CD4-positive, alpha-beta memory T cell (primary cell): ENCODE measurements around the gene EIF6. TPM values are rescaled to one million over a fixed set of nuclear protein-coding genes. Genes with fewer than 3 reads are reported as not detected.
"Not testable (repeated sequence)": the region's sequence is repeated elsewhere in the genome, so short reads cannot be mapped to it uniquely, and the experiment has no call there.

Source experiments
- CTCF ChIA-PET: fragments of 350-600 bp; sonication (Branson Sonifier 250); formaldehyde crosslinking; loops from one replicate; lab custom pipeline; 2021; ENCODE audit warnings: inconsistent platforms; ENCODE audit not compliant: partially characterized antibody; lab: Charles Lee
- POLR2A ChIA-PET: fragments of 350-600 bp; sonication (Branson Sonifier 250); formaldehyde crosslinking; loops from one replicate; lab custom pipeline; 2021; ENCODE audit not compliant: partially characterized antibody; lab: Charles Lee
- DNase-seq, 5 donors: peaks; one replicate each; pipeline versions ENCODE4 v3.0.0 to v3.0.0-alpha.2; 2020 to 2022; ENCODE audit warnings: mixed read lengths in 1 of 5
- H3K27ac ChIP-seq: one replicate; pipeline ENCODE4 v1.7.0; 2013; ENCODE audit warnings: low read depth, low read length
- H3K27me3 ChIP-seq: 2 replicates; pipeline ENCODE4 v1.7.0; 2013; ENCODE audit warnings: mild to moderate bottlenecking, low read length, moderate library complexity; ENCODE audit not compliant: insufficient read depth
- H3K36me3 ChIP-seq: 2 replicates; pipeline ENCODE4 v1.7.0; 2013; ENCODE audit warnings: mild to moderate bottlenecking, low read length, moderate library complexity; ENCODE audit not compliant: insufficient read depth
- H3K4me1 ChIP-seq: 2 replicates; pipeline ENCODE4 v1.7.0; 2013; ENCODE audit warnings: mild to moderate bottlenecking, low read length, moderate library complexity; ENCODE audit not compliant: insufficient read depth
- H3K4me3 ChIP-seq, 2 donors: one replicate each; pipeline ENCODE4 v1.7.0; 2013; ENCODE audit warnings: low read length in 2 of 2, mild to moderate bottlenecking in 1 of 2
- H3K9me3 ChIP-seq, 2 donors: one replicate each; pipeline ENCODE4 v1.7.0; 2013; ENCODE audit warnings: low read length in 2 of 2, control low read depth in 1 of 2; ENCODE audit not compliant: control insufficient read depth in 1 of 2
- H3K27ac Mint-ChIP-seq, 7 donors: one replicate each; pipeline ENCODE4 v1.8.0; 2020 to 2021; ENCODE audit warnings: mixed read lengths in 7 of 7, mild to moderate bottlenecking in 6 of 7, inconsistent platforms in 3 of 7, moderate library complexity in 3 of 7
- H3K27me3 Mint-ChIP-seq, 2 donors: one replicate each; pipeline ENCODE4 v1.8.0; 2020 to 2021; ENCODE audit warnings: mixed read lengths in 2 of 2
- H3K36me3 Mint-ChIP-seq, 2 donors: one replicate each; pipeline ENCODE4 v1.8.0; 2020 to 2021; ENCODE audit warnings: mixed read lengths in 2 of 2, inconsistent platforms in 1 of 2, mild to moderate bottlenecking in 1 of 2
- H3K4me1 Mint-ChIP-seq, 4 donors: one replicate each; pipeline ENCODE4 v1.8.0; 2020 to 2021; ENCODE audit warnings: mixed read lengths in 4 of 4, mild to moderate bottlenecking in 1 of 4
- H3K4me3 Mint-ChIP-seq, 8 donors: one replicate each; pipeline ENCODE4 v1.8.0; 2020 to 2021; ENCODE audit warnings: mixed read lengths in 8 of 8, mild to moderate bottlenecking in 7 of 8, moderate library complexity in 6 of 8, inconsistent platforms in 3 of 8
- H3K9me3 Mint-ChIP-seq, 8 donors: one replicate each; pipeline ENCODE4 v1.8.0; 2020 to 2021; ENCODE audit warnings: mixed read lengths in 8 of 8, mild to moderate bottlenecking in 5 of 8, inconsistent platforms in 3 of 8, moderate library complexity in 1 of 8
- intact Hi-C: fragments of 100-400 bp; cut with micrococcal nuclease; formaldehyde crosslinking; loops from one replicate; pipeline ENCODE4 v1.15.1; 2023
- polyA plus RNA-seq, 2 donors: library from polyadenylated mRNA; unstranded; fragments of 300-500 nt; fragmentation: Illumina TruSeq; gene quantifications; one replicate each; pipeline ENCODE4 v1.2.3, GENCODE V29; 2021
- total RNA-seq, 2 experiments: library from RNA; stranded (reverse); gene quantifications; one replicate each; pipeline ENCODE4 v1.2.3, GENCODE V29; 2021

EIF6 gene
- total and polyA plus RNA-seq, 4 experiments from 2014 or later: 44.0 to 189 (median 100) TPM

- no peaks in the 10 kb centered on the region for H3K27me3 ChIP-seq
- H3K4me1 ChIP-seq: peaks cover 3% of the 10 kb centered on the region
- no peak overlapping the region for H3K27ac ChIP-seq
- Mint-ChIP-seq H3K9me3 (peaks cover 0 to 1% (median 0%) of the 10 kb centered on the region in 8 donors), H3K36me3 (peaks cover 9 to 11% of the 10 kb centered on the region in 2 donors), H3K27me3 (no peaks in the 10 kb centered on the region), H3K27ac (peak overlapping the region in 1 of 7 donors; percentile 21), H3K4me3 (no peak overlapping the region), H3K4me1 (peaks cover 6 to 22% (median 10%) of the 10 kb centered on the region in 4 donors)
- intact Hi-C loops: no loop called here
- no peak for DNase-seq
- POLR2A ChIA-PET: no interaction called here
- H3K36me3 ChIP-seq: no peaks in the 10 kb centered on the region
- CTCF ChIA-PET: interaction anchor here (2.3 to 2.6 kb wide), 2 partner anchors 15 to 16 kb away, joined by 10 to 12 read pairs; no protein-coding TSS in a partner anchor
- H3K9me3 ChIP-seq: no peaks in the 10 kb centered on the region
- no peak overlapping the region for H3K4me3 ChIP-seq
These were observed 34.8 kb upstream of the EIF6 start for GRCh38 chr20:35319192-35319870.

DNA sequence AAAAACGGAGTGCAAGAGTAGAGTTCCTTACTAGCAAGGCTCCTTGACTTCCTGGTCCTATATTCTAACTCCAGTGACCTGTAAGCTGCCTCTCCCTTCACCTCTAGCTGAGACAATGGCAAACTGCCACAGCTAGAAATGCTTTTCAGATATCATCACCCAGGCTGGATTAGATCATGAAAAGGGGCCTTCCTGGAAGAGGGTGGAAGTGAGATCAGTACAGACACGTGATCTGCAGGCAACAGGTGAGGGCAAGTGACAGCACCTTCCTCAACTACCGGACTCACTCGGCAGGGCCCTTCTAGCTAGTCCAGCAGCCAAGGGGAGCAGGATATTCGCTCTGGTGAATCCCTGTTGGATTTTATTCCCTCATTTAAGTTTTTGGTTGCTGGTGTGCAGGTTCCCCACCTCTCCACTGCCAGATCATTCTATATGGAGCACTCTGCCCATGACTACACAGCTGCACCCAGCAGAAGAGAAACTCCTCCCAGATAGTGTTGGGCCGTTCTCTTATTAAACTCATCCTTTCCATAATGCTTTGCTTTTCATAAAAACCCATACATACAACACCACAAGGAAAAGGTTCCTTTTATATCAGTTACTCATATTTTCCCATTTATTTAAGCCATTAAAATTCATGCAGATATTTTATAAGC is 34.1 kb upstream of the EIF6 start:
- peaks cover 3% of the 10 kb centered on the region for H3K4me1 ChIP-seq
- Mint-ChIP-seq H3K4me1 (peaks cover 6 to 22% (median 10%) of the 10 kb centered on the region in 4 donors), H3K9me3 (peaks cover 0 to 1% (median 0%) of the 10 kb centered on the region in 8 donors), H3K27ac (peak overlapping the region in 2 of 7 donors; percentile 57 to 65), H3K27me3 (no peaks in the 10 kb centered on the region), H3K36me3 (peaks cover 11 to 13% of the 10 kb centered on the region in 2 donors), H3K4me3 (no peak overlapping the region)
- no peak overlapping the region for H3K27ac ChIP-seq
- H3K27me3 ChIP-seq: no peaks in the 10 kb centered on the region
- H3K4me3 ChIP-seq: no peak overlapping the region
- no peak for DNase-seq
- no peaks in the 10 kb centered on the region for H3K9me3 ChIP-seq
- intact Hi-C loops: no loop called here
- H3K36me3 ChIP-seq: no peaks in the 10 kb centered on the region
- ChIA-PET CTCF (interaction anchor here (1.4 to 2.3 kb wide), 2 partner anchors 9 to 14 kb away, joined by 5 to 10 read pairs; no protein-coding TSS in a partner anchor), POLR2A (no interaction called here)

DNA sequence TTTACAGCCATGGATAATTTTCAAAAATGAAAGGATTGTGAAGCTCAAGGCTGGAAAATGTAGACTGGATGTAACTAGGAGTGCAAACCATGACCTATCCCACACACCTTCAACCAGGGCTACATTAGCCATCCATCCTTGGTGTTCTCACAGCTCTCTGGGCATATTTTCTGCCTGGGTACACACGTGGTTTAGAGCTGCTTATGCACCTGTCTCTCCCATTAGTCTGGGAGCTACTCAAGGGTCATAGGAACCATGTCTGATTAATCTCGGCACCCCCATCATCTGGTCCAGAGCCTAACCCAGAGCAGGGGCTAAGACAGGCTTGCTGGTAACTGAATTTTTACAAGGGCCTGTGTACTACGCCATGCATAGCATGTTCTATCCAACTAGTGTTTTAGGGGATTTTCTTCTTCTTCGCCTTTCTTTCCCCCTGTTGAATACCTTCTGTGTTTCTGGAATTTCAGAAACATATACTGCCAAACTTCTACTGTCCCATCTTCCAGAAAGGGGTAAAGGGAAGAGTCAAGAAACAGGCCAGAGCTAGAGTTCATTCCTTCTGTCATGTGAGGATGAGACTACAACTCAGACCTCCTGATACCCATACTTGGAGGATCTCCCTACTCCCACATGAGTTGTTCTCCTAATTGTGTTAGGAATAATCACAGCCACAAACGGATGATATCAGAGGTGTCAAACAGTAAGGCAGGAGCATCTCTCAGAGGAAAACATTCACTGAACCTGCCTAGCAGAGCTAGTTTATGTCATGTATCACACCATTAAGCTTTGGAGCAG is 33.0 kb upstream of the EIF6 start:
- Histone ChIP-seq H3K36me3 (no peaks in the 10 kb centered on the region), H3K4me1 (peaks cover 3% of the 10 kb centered on the region), H3K9me3 (no peaks in the 10 kb centered on the region), H3K27ac (no peak overlapping the region), H3K4me3 (no peak overlapping the region), H3K27me3 (no peaks in the 10 kb centered on the region)
- no peak for DNase-seq
- Mint-ChIP-seq H3K27ac (peak overlapping the region in 5 of 7 donors; percentile 14 to 78 (median 51)), H3K36me3 (peaks cover 8 to 15% of the 10 kb centered on the region in 2 donors), H3K27me3 (no peaks in the 10 kb centered on the region), H3K4me3 (no peak overlapping the region), H3K9me3 (peaks cover 0 to 1% (median 0%) of the 10 kb centered on the region in 8 donors), H3K4me1 (peaks cover 8 to 22% (median 10%) of the 10 kb centered on the region in 4 donors)
- intact Hi-C loops: no loop called here
- ChIA-PET POLR2A (no interaction called here), CTCF (interaction anchor here (0.6 to 2.3 kb wide), 4 partner anchors 8 to 122 kb away, joined by 3 to 10 read pairs (median 4); no protein-coding TSS in a partner anchor)

DNA sequence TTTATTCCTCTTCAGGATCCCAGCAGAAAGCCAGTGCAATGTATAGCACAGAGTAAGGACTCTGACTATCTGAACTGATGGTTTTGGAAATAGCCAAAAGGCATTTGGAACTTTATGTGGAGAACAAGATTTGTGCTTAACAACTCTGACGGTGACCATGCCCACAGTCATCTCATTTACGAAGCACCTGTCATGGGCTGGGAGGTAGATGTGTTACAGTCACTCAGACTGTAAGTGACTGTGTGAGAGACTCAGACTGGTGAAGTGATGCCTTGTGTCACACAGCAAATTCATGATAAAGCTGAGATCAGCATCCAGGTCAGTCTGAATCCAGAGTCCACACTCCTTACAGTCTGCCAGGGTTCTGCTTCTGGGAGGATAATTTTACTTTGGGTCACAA is 31.5 kb upstream of the EIF6 start:
- H3K27me3 ChIP-seq: no peaks in the 10 kb centered on the region
- H3K36me3 ChIP-seq: no peaks in the 10 kb centered on the region
- H3K27ac ChIP-seq: no peak overlapping the region
- peak overlapping the region in 3 of 7 donors; percentile 32 to 56 (median 55) for H3K27ac Mint-ChIP-seq
- H3K27me3 Mint-ChIP-seq: no peaks in the 10 kb centered on the region
- CTCF ChIA-PET: no interaction called here
- no peaks in the 10 kb centered on the region for H3K9me3 ChIP-seq
- POLR2A ChIA-PET: no interaction called here
- H3K4me3 ChIP-seq: no peak overlapping the region
- H3K9me3 Mint-ChIP-seq: peaks cover 0 to 1% (median 0%) of the 10 kb centered on the region in 8 donors
- no peak overlapping the region for H3K4me3 Mint-ChIP-seq
- peaks cover 3% of the 10 kb centered on the region for H3K4me1 ChIP-seq
- intact Hi-C loops: no loop called here
- H3K4me1 Mint-ChIP-seq: peaks cover 10 to 22% (median 11%) of the 10 kb centered on the region in 4 donors
- no peak for DNase-seq
- peaks cover 13 to 20% of the 10 kb centered on the region in 2 donors for H3K36me3 Mint-ChIP-seq

DNA sequence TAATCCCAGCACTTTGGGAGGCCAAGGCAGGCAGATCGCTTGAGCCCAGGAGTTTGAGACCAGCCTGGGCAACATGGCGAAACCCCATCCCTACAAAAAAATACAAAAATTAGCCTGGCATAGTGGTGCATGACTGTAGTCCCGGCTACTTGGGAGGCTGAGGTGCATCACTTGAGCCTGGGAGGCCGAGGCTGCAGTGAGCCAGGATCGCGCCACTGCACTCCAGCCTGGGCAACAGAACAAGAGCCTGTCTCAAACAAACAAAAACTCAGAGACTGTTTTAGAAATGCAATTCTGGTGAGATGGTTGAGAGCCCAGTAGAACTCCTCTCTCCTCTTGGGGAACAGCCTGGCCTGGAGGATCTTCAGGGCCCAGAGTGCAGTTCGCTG is 31.1 kb upstream of the EIF6 start:
- H3K27me3 ChIP-seq, H3K27me3 Mint-ChIP-seq, H3K27ac ChIP-seq, H3K4me3 Mint-ChIP-seq, intact Hi-C loops, H3K9me3 Mint-ChIP-seq, H3K4me3 ChIP-seq, H3K4me1 ChIP-seq, H3K9me3 ChIP-seq, CTCF ChIA-PET, H3K36me3 ChIP-seq, POLR2A ChIA-PET, DNase-seq: not testable (repeated sequence)
- H3K27ac Mint-ChIP-seq: peak overlapping the region in 3 of 7 donors; percentile 55 to 82 (median 56)
- peaks cover 10 to 18% (median 11%) of the 10 kb centered on the region in 4 donors for H3K4me1 Mint-ChIP-seq
- peaks cover 13 to 19% of the 10 kb centered on the region in 2 donors for H3K36me3 Mint-ChIP-seq

- no peaks in the 10 kb centered on the region for H3K9me3 ChIP-seq
- POLR2A ChIA-PET: no interaction called here
- Mint-ChIP-seq H3K4me1 (peaks cover 10 to 18% (median 11%) of the 10 kb centered on the region in 4 donors), H3K4me3 (no peak overlapping the region), H3K27me3 (no peaks in the 10 kb centered on the region), H3K27ac (peak overlapping the region in 5 of 7 donors; percentile 1 to 94 (median 82)), H3K9me3 (peaks cover 0 to 1% (median 0%) of the 10 kb centered on the region in 8 donors), H3K36me3 (peaks cover 13 to 18% of the 10 kb centered on the region in 2 donors)
- intact Hi-C loops: no loop called here
- no peaks in the 10 kb centered on the region for H3K36me3 ChIP-seq
- no peak for DNase-seq
- CTCF ChIA-PET: interaction anchor here (1.8 kb wide), 1 partner anchor 12 kb away, joined by 6 read pairs; no protein-coding TSS in a partner anchor
- no peak overlapping the region for H3K4me3 ChIP-seq
- peaks cover 3% of the 10 kb centered on the region for H3K4me1 ChIP-seq
- H3K27ac ChIP-seq: no peak overlapping the region
- H3K27me3 ChIP-seq: no peaks in the 10 kb centered on the region
These were observed 30.5 kb upstream of the EIF6 start for GRCh38 chr20:35314816-35315631.
